HCT116 (cell line): ENCODE measurements around the gene MAP3K20.

Experiments
- CTCF ChIP-seq, 3 experiments: fragments of 200-600 bp in 1 of 3; sonication (generic) in 1 of 3; IDR thresholded peaks in 2 of 3; conservative IDR thresholded peaks in 1 of 3; 2 replicates each; pipeline ENCODE4 v1.5.1; 2012 to 2017; ENCODE audit warnings: low read depth in 2 of 3, low read length in 2 of 3, antibody characterized with exemption in 1 of 3, borderline replicate concordance in 1 of 3, control low read depth in 1 of 3, mild to moderate bottlenecking in 1 of 3, mixed read lengths in 1 of 3, mixed run types in 1 of 3, moderate library complexity in 1 of 3; ENCODE audit not compliant: insufficient read depth in 1 of 3
- EZH2 ChIP-seq: fragments of 200-600 bp; sonication (generic); IDR thresholded peaks from 2 replicates; pipeline ENCODE4 v1.6.1; 2017; ENCODE audit warnings: antibody characterized with exemption, mixed run types
- POLR2A ChIP-seq: IDR thresholded peaks from 2 replicates; pipeline ENCODE4 v1.7.0; 2011; ENCODE audit warnings: borderline replicate concordance; ENCODE audit not compliant: insufficient read depth, insufficient read length; ENCODE audit errors: extremely low read depth
- POLR2AphosphoS5 ChIP-seq: IDR thresholded peaks from 2 replicates; pipeline ENCODE4 v1.6.1; 2011; ENCODE audit warnings: mild to moderate bottlenecking, low read depth, low read length, moderate library complexity
- ZFX ChIP-seq: fragments of 450-650 bp; IDR thresholded peaks from 2 replicates; pipeline ENCODE4 v1.6.1; 2017

DNA sequence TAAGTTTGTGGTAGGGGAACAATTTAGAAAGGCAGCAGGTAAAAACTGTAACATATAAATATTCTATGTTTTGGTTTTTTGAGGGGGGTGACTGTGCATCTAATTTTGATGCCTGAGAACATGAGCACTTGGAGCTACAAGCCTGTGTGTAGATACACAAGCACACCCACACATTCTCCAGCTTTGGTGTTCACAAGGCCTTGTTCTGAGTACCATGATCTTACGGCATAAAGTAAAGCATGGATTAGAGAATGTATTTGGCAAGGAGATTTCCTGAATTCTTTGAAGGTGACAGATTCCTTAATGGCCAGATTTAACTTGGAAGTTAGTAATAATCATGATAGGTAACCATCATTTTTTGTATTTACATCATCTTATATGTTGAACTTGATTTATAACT, 42.7 kb downstream of the MAP3K20 start:
- TF ChIP-seq POLR2A: no peak
- no peak for TF ChIP-seq EZH2
- no peak for TF ChIP-seq CTCF (IDR thresholded peaks at IDR 0.05 in 2 of 3, conservative IDR thresholded peaks at IDR 0.05 in 1 of 3; ENCODE audit: borderline replicate concordance in 1 of 3, insufficient read depth in 1 of 3, low read depth in 2 of 3, low read length in 2 of 3)
- TF ChIP-seq POLR2AphosphoS5: no peak
- no peak for TF ChIP-seq ZFX
